GM18526 (cell line): ENCODE measurements around the gene BARHL2.

Experiments used
- POLR2A ChIP-seq: IDR thresholded peaks from 3 replicates; pipeline ENCODE4 v1.6.1; 2011; ENCODE audit not compliant: insufficient read length; ENCODE audit errors: extremely low read depth

BARHL2 gene

GRCh38 chr1:90716552-90717355 lies at the start of gene BARHL2:
Gene BARHL2 (minus strand): TSS chr1:90717302. CDS start chr1:90717195, 107 bp downstream.
- no peak for TF ChIP-seq POLR2A

- no peak for TF ChIP-seq POLR2A
These were observed 46.8 kb upstream of the BARHL2 start for GRCh38 chr1:90763930-90764329.

- no peak for TF ChIP-seq POLR2A
These were observed 46.4 kb upstream of the BARHL2 start for GRCh38 chr1:90763506-90763905.

- no peak for TF ChIP-seq POLR2A
These were observed 44.9 kb upstream of the BARHL2 start for GRCh38 chr1:90761781-90762589.

GRCh38 chr1:90761156-90761555 lies 44.1 kb upstream of the BARHL2 start:
- no peak for TF ChIP-seq POLR2A

GRCh38 chr1:90753556-90753955 lies 36.5 kb upstream of the BARHL2 start:
- TF ChIP-seq POLR2A = no peak

GRCh38 chr1:90748668-90749067 lies 31.6 kb upstream of the BARHL2 start:
- no peak for TF ChIP-seq POLR2A

- no peak for TF ChIP-seq POLR2A
These were observed 29.8 kb upstream of the BARHL2 start for GRCh38 chr1:90746857-90747256.

GRCh38 chr1:90745972-90746371 lies 28.9 kb upstream of the BARHL2 start:
- TF ChIP-seq POLR2A = no peak

GRCh38 chr1:90732136-90732535 lies 15.0 kb upstream of the BARHL2 start:
- TF ChIP-seq POLR2A = no peak

- no peak for TF ChIP-seq POLR2A
These were observed 14.4 kb upstream of the BARHL2 start for GRCh38 chr1:90731382-90732050.

GRCh38 chr1:90730243-90731022 lies 13.3 kb upstream of the BARHL2 start:
- TF ChIP-seq POLR2A = no peak

GRCh38 chr1:90729504-90730242 lies 12.6 kb upstream of the BARHL2 start:
- no peak for TF ChIP-seq POLR2A

- no peak for TF ChIP-seq POLR2A
These were observed 11.6 kb upstream of the BARHL2 start for GRCh38 chr1:90728502-90729287.

GRCh38 chr1:90727917-90728501 lies 10.9 kb upstream of the BARHL2 start:
- no peak for TF ChIP-seq POLR2A
